ENCODE measurements around the gene RAMP2. TPM values are rescaled to one million over a fixed set of nuclear protein-coding genes. Genes with fewer than 3 reads are reported as not detected.
A peak's percentile ranks its signal among the peaks of the same experiment; 100 is the strongest.

RAMP2 gene
- polyA plus RNA-seq, 1 experiment: 2.8 TPM

- Histone ChIP-seq H3K36me3 (ENCODE audit: control insufficient read depth, insufficient read depth, low read length) (peaks cover under 1% of the 10 kb centered on the region; the same call in 1 of the 2 replicates), H3K27me3 (ENCODE audit: control insufficient read depth, insufficient read depth, low read length) (no peaks in the 10 kb centered on the region), H3K4me3 (ENCODE audit: low read depth, low read length) (peak overlapping the region; percentile 81)
- CTCF ChIA-PET: interaction anchor here (1.6 to 3.4 kb wide), 3 partner anchors 9 to 194 kb away, joined by 3 to 20 read pairs (median 16); partner anchors contain the start of gene RAMP2
- DNase-seq (ENCODE audit: low read depth): no peak
- POLR2A ChIA-PET: no interaction called here
- no peak for TF ChIP-seq CTCF (IDR thresholded peaks at IDR 0.05; ENCODE audit: insufficient read depth, low read depth, low read length)
Measured at GRCh38 chr17:42772945-42773289, 11.9 kb downstream of the RAMP2 start.

DNA sequence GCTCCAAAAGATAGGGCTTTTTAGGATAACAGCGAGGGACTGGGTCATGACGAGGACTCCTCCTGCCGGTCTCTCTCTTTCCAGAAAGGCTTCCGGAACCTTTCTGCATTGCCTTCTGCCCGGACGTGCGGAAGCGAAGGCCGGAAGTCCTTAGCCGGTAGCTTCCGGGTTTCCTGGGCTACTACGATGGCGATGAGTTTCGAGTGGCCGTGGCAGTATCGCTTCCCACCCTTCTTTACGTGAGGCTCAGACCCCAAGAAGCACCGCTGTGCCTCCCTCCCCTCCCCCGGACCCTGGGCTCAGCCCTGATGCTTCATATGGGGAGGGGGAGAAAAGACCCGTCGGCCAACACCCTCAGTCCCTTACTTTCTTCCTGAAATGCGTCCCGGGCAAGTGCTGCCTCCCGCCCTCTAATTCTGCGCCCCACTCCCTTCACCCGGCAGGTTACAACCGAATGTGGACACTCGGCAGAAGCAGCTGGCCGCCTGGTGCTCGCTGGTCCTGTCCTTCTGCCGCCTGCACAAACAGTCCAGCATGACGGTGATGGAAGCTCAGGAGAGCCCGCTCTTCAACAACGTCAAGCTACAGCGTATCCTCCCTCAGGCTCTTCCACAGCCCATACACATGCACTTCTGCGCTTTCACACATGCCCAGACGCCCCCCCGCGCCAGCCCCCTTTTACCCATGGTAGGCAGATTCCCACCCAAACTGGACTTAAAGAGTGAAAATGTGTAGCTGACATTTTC is 12.4 kb downstream of the RAMP2 start, which contains the start of gene VPS25:
Gene VPS25 (plus strand): TSS at position 160 of the 746 bp plus-strand sequence. CDS start 27 bp downstream, at position 187.
- POLR2A ChIA-PET: interaction anchor here (0.6 kb wide), 2 partner anchors 10 to 152 kb away, joined by 3 to 4 read pairs; no protein-coding TSS in a partner anchor
- peak within 1 kb of the TSS; percentile 81 for H3K4me3 ChIP-seq (ENCODE audit: low read depth, low read length)
- peak; percentile 34 for TF ChIP-seq CTCF (IDR thresholded peaks at IDR 0.05; ENCODE audit: insufficient read depth, low read depth, low read length)
- peaks cover 3% of the 10 kb centered on the region for H3K36me3 ChIP-seq (ENCODE audit: control insufficient read depth, insufficient read depth, low read length)
- CTCF ChIA-PET: interaction anchor here (1.6 to 3.4 kb wide), 3 partner anchors 10 to 195 kb away, joined by 3 to 20 read pairs (median 16); partner anchors contain the start of gene RAMP2
- H3K27me3 ChIP-seq (ENCODE audit: control insufficient read depth, insufficient read depth, low read length): no peaks in the 10 kb centered on the region
- peak; percentile 31 for DNase-seq (ENCODE audit: low read depth)

DNA sequence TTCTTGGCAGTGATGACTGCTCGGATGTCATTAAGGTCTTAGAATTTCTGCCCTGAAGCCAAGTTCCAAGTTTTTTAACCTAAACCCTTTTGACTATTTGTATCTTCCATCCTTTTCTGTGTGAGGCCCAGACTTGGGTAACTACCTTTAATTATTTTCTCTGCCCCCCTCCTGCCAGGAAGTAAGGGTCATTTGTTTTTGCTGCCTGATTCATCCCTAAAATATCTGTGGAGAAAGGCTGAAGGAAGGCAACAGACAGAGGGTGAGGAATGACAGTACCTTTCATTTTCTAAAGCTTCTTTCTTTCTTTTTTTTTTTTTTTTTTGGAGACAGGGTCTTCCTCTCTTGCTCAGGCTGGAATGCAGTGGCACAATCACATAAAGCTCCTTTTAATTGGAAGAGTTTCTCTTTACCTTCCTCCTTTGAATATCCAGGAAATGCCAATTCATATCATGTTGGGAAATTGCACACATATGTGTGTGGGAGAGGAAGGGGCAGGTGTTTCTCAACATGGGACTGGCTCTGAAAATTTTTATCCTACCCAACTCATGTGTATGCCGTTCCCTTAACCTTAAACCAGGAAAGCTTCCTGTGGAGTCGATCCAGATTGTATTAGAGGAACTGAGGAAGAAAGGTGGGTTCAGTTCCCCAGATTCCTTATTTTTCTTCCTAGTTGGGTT is 13.2 kb downstream of the RAMP2 start:
- Histone ChIP-seq H3K27me3 (ENCODE audit: control insufficient read depth, insufficient read depth, low read length) (no peaks in the 10 kb centered on the region), H3K36me3 (ENCODE audit: control insufficient read depth, insufficient read depth, low read length) (peaks cover 9% of the 10 kb centered on the region), H3K4me3 (ENCODE audit: low read depth, low read length) (peak overlapping the region; percentile 81)
- TF ChIP-seq CTCF (IDR thresholded peaks at IDR 0.05; ENCODE audit: insufficient read depth, low read depth, low read length): no peak
- no peak for DNase-seq (ENCODE audit: low read depth)
- POLR2A ChIA-PET: no interaction called here
- CTCF ChIA-PET: interaction anchor here (0.6 to 3.4 kb wide), 4 partner anchors 11 to 243 kb away, joined by 3 to 20 read pairs (median 10); partner anchors contain the start of gene RAMP2

GRCh38 chr17:42775534-42776098 is 14.6 kb downstream of the RAMP2 start:
- POLR2A ChIA-PET: no interaction called here
- TF ChIP-seq CTCF (IDR thresholded peaks at IDR 0.05; ENCODE audit: insufficient read depth, low read depth, low read length): no peak
- Histone ChIP-seq H3K36me3 (ENCODE audit: control insufficient read depth, insufficient read depth, low read length) (peaks cover 9% of the 10 kb centered on the region), H3K4me3 (ENCODE audit: low read depth, low read length) (no peak overlapping the region), H3K27me3 (ENCODE audit: control insufficient read depth, insufficient read depth, low read length) (no peaks in the 10 kb centered on the region)
- DNase-seq (ENCODE audit: low read depth): no peak
- CTCF ChIA-PET: no interaction called here

- Histone ChIP-seq H3K36me3 (ENCODE audit: control insufficient read depth, insufficient read depth, low read length) (peaks cover 9% of the 10 kb centered on the region), H3K27me3 (ENCODE audit: control insufficient read depth, insufficient read depth, low read length) (no peaks in the 10 kb centered on the region), H3K4me3 (ENCODE audit: low read depth, low read length) (no peak overlapping the region)
- no peak for DNase-seq (ENCODE audit: low read depth)
- TF ChIP-seq CTCF (IDR thresholded peaks at IDR 0.05; ENCODE audit: insufficient read depth, low read depth, low read length): no peak
- CTCF ChIA-PET: no interaction called here
- POLR2A ChIA-PET: no interaction called here
Measured at GRCh38 chr17:42778570-42778969, 17.5 kb downstream of the RAMP2 start.
